Activated CD8-positive, alpha-beta memory T cell treated with anti-CD3 and anti-CD28 coated beads, Interleukin-2, amount 10 ng/mL, durations not matched to agents 7 days and 5 days (primary cell): ENCODE data around the gene USP28. TPM values are rescaled to one million over a fixed set of nuclear protein-coding genes. Genes with fewer than 3 reads are reported as not detected.
A peak's percentile ranks its signal among the peaks of the same experiment; 100 is the strongest.
"Not testable (repeated sequence)": the region's sequence is repeated elsewhere in the genome, so short reads cannot be mapped to it uniquely, and the experiment has no call there.

Experiments used
- ATAC-seq: fragments of 150-1000 bp; cut with Tn5 transposase; one replicate; pipeline ENCODE4 v1.10.0; 2021; ENCODE audit warnings: moderate library complexity
- CTCF ChIA-PET: fragments of 350-600 bp; sonication (Branson Sonifier 250); formaldehyde crosslinking; loops from one replicate; lab custom pipeline; 2021; ENCODE audit warnings: antibody characterized with exemption; lab: Charles Lee
- DNase-seq: peaks from one replicate; pipeline ENCODE4 v3.0.0-alpha.2; 2020
- H3K27ac Mint-ChIP-seq: one replicate; pipeline ENCODE4 v1.8.0; 2021; ENCODE audit warnings: mild to moderate bottlenecking, mixed read lengths
- H3K27me3 Mint-ChIP-seq: one replicate; pipeline ENCODE4 v1.8.0; 2021; ENCODE audit warnings: mixed read lengths
- H3K36me3 Mint-ChIP-seq: one replicate; pipeline ENCODE4 v1.8.0; 2021; ENCODE audit warnings: mild to moderate bottlenecking, mixed read lengths
- H3K4me1 Mint-ChIP-seq: one replicate; pipeline ENCODE4 v1.8.0; 2021; ENCODE audit warnings: mixed read lengths
- H3K4me3 Mint-ChIP-seq: one replicate; pipeline ENCODE4 v1.8.0; 2021; ENCODE audit warnings: mild to moderate bottlenecking, moderate library complexity, mixed read lengths
- H3K9me3 Mint-ChIP-seq: one replicate; pipeline ENCODE4 v1.8.0; 2022; ENCODE audit warnings: low read depth, mixed read lengths
- total RNA-seq, 2 experiments: library from RNA; stranded (reverse); gene quantifications; one replicate each; pipeline ENCODE4 v1.2.3, GENCODE V29; 2021

Gene USP28
- total RNA-seq, 2 experiments from 2014 or later: 50.5 to 65.1 TPM

DNA sequence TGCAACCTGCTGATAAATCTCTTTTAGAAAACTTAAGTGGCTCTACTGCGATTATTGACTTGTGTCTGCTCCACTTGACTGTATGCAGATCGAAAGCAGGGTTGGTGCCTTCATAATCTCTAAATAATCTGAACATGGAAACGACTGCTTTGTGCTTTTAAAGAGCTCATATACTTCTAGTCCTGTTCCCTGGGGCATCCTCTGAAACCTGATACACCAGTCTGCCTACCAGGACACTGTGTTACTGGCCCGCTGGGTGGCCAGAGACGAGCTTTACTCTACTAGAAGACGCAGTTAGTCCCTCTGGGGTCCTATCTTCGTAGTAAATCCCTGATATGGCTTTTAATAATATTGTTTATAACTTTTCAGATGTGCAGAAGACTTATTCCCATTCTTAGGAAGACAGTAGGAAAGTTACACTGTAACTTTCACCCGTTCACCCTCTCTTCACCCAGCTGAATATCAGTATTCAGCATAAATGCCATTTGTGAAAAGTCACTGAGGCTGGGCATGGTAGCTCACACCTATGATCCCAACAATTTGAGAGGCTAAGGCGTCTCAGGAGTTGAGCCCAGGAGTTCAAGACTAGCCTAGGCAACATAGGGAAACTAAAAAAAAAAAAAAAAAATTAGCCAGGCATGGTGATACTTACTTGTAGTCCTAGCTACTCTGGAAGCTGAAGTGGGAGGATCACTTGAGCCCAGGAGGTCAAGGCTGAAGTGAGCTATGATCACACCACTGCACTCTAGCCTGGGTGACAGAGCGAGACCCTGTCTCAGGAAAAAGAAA is 20.2 kb upstream of the USP28 start:
- no peaks in the 10 kb centered on the region for H3K27me3 Mint-ChIP-seq
- H3K4me3 Mint-ChIP-seq: no peak overlapping the region
- CTCF ChIA-PET: interaction anchor here (0.7 to 5.0 kb wide), 28 partner anchors 9 to 394 kb away, joined by 3 to 75 read pairs (median 4); partner anchors contain the start of gene HTR3B
- no peaks in the 10 kb centered on the region for H3K9me3 Mint-ChIP-seq
- H3K36me3 Mint-ChIP-seq: no peaks in the 10 kb centered on the region
- ATAC-seq (no peak), DNase-seq (no peak)
- H3K4me1 Mint-ChIP-seq: peaks cover 6% of the 10 kb centered on the region
- H3K27ac Mint-ChIP-seq: no peak overlapping the region

DNA sequence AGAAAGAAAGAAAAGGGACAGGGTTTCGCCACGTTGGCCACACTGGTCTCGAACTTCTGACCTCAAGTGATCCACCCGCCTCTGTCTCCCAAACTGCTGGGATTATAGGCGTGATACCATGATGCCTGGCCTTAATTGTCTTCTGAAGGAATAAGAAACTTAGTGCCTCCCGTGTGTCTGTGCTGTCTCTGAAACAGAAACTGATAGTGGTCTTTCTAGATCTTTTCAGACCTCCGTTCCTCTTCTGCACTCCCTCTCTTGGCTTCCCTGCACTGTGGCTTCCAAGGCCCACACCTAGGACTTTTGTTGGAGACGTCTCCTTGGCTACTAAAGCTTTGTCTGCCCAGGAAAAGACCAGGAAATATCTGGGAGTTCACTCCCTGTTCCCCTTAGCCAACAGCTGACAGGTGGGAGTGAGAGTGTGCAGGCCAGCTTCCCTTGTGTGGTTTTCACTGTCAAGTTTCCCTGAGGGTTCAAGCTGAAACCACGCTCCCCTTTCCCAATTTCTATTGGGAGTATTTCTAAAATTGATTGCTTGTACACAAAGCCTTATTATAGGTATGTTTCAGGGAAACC is 19.1 kb upstream of the USP28 start:
- no peaks in the 10 kb centered on the region for H3K36me3 Mint-ChIP-seq
- no peak overlapping the region for H3K27ac Mint-ChIP-seq
- ATAC-seq (peak; percentile 71), DNase-seq (no peak)
- H3K4me1 Mint-ChIP-seq: peaks cover 6% of the 10 kb centered on the region
- H3K27me3 Mint-ChIP-seq: no peaks in the 10 kb centered on the region
- CTCF ChIA-PET: interaction anchor here (1.0 to 5.0 kb wide), 4 partner anchors 10 to 366 kb away, joined by 3 to 75 read pairs (median 4); no protein-coding TSS in a partner anchor
- H3K9me3 Mint-ChIP-seq: no peaks in the 10 kb centered on the region
- no peak overlapping the region for H3K4me3 Mint-ChIP-seq

- H3K4me3 Mint-ChIP-seq: no peak overlapping the region
- no peaks in the 10 kb centered on the region for H3K4me1 Mint-ChIP-seq
- CTCF ChIA-PET: interaction anchor here (0.7 to 1.4 kb wide), 3 partner anchors 13 to 1257 kb away, joined by 3 to 4 read pairs (median 3); partner anchors contain the start of gene HTR3B
- H3K36me3 Mint-ChIP-seq: no peaks in the 10 kb centered on the region
- ATAC-seq: no peak
- no peaks in the 10 kb centered on the region for H3K9me3 Mint-ChIP-seq
- H3K27me3 Mint-ChIP-seq: no peaks in the 10 kb centered on the region
- H3K27ac Mint-ChIP-seq: no peak overlapping the region
- DNase-seq: no peak
Measured at GRCh38 chr11:113888848-113889247, 13.5 kb upstream of the USP28 start.

DNA sequence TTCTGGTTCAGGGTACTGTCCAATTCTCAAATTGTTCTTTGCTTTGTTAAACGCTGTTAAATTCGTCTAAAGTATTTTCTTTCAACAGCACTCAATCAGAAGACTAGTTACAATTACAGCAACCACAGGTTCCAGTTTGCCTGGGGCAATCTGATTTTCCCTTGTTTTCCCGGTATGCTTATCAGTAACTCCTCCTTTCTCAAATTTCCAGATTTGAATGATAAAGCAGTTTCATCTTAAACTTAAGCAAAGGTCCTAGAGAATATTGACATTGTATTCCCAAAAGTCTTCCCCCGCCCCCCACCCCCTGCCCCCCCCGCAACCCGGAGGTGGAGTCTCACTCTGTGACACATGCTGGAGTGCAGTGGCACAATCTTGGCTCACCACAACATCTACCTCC is 10.5 kb upstream of the USP28 start:
- Mint-ChIP-seq H3K36me3 (no peaks in the 10 kb centered on the region), H3K27ac (no peak overlapping the region), H3K27me3 (no peaks in the 10 kb centered on the region), H3K4me3 (no peak overlapping the region), H3K9me3 (no peaks in the 10 kb centered on the region), H3K4me1 (no peaks in the 10 kb centered on the region)
- DNase-seq: no peak
- CTCF ChIA-PET: interaction anchor here (1.7 to 1.9 kb wide), 2 partner anchors 10 kb away, joined by 3 to 6 read pairs; no protein-coding TSS in a partner anchor
- ATAC-seq: no peak

DNA sequence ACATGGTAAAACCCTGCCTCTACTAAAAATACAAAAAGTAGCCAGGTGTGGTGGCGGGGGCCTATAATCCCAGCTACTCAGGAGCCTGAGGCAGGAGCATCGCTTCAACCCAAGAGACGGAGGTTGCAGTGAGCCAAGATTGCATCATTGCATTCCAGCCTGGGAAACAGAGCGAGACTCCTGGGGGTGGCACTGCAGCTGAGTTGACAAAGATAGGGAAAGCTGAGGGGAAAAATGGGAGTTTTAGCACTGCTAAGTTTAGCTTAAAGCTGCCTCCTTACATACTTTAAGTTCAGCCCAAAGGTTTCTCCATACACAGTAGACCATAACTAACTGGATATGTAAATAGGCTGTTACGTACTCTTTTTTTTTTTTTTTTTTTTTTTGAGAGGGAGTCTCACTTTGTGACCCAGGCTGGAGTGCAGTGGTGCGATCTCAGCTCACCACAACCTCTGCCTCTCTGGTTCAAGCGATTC is 9.0 kb upstream of the USP28 start:
- CTCF ChIA-PET: interaction anchor here (1.1 to 1.8 kb wide), 3 partner anchors 10 to 377 kb away, joined by 3 to 4 read pairs (median 4); no protein-coding TSS in a partner anchor
- no peak overlapping the region for H3K4me3 Mint-ChIP-seq
- no peaks in the 10 kb centered on the region for H3K9me3 Mint-ChIP-seq
- H3K36me3 Mint-ChIP-seq: no peaks in the 10 kb centered on the region
- no peaks in the 10 kb centered on the region for H3K4me1 Mint-ChIP-seq
- DNase-seq (no peak), ATAC-seq (no peak)
- H3K27me3 Mint-ChIP-seq: no peaks in the 10 kb centered on the region
- H3K27ac Mint-ChIP-seq: no peak overlapping the region

- DNase-seq: no peak
- no peaks in the 10 kb centered on the region for H3K9me3 Mint-ChIP-seq
- no peak overlapping the region for H3K4me3 Mint-ChIP-seq
- H3K27ac Mint-ChIP-seq: no peak overlapping the region
- CTCF ChIA-PET: interaction anchor here (1.0 kb wide), 1 partner anchor 85 kb away, joined by 3 read pairs; no protein-coding TSS in a partner anchor
- H3K27me3 Mint-ChIP-seq: no peaks in the 10 kb centered on the region
- no peak for ATAC-seq
- peaks cover 3% of the 10 kb centered on the region for H3K36me3 Mint-ChIP-seq
- peaks cover 8% of the 10 kb centered on the region for H3K4me1 Mint-ChIP-seq
Measured at GRCh38 chr11:113881856-113882255, 6.5 kb upstream of the USP28 start.

- no peak for DNase-seq
- no peak overlapping the region for H3K4me3 Mint-ChIP-seq
- ATAC-seq: no peak
- H3K4me1 Mint-ChIP-seq: peaks cover 17% of the 10 kb centered on the region
- no peaks in the 10 kb centered on the region for H3K9me3 Mint-ChIP-seq
- peaks cover 3% of the 10 kb centered on the region for H3K36me3 Mint-ChIP-seq
- CTCF ChIA-PET: no interaction called here
- no peaks in the 10 kb centered on the region for H3K27me3 Mint-ChIP-seq
- H3K27ac Mint-ChIP-seq: no peak overlapping the region
Measured at GRCh38 chr11:113880971-113881370, 5.6 kb upstream of the USP28 start.

DNA sequence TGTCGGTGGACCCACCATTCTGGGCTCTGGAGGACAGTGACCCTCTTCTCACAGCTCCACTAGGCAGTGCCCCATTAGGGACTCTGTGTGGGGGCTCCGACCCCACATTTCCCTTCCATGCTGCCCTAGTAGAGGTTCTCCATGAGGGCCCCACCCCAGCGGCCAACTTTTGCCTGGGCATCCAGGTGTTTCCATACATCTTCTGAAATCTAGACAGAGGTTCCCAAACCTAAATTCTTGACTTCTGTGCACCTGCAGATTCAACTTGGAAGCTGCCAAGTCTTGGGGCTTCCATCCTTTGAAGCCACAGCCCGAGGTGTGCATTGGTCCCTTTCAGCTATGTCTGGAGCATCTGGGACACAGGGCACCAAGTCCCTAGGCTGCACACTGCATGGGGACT is 4.1 kb upstream of the USP28 start:
- not testable (repeated sequence) for H3K36me3 Mint-ChIP-seq, DNase-seq, H3K4me3 Mint-ChIP-seq, ATAC-seq, H3K27me3 Mint-ChIP-seq, H3K9me3 Mint-ChIP-seq, H3K27ac Mint-ChIP-seq
- CTCF ChIA-PET: interaction anchor here (1.2 kb wide), 1 partner anchor 11 kb away, joined by 3 read pairs; no protein-coding TSS in a partner anchor
- peaks cover 22% of the 10 kb centered on the region for H3K4me1 Mint-ChIP-seq

DNA sequence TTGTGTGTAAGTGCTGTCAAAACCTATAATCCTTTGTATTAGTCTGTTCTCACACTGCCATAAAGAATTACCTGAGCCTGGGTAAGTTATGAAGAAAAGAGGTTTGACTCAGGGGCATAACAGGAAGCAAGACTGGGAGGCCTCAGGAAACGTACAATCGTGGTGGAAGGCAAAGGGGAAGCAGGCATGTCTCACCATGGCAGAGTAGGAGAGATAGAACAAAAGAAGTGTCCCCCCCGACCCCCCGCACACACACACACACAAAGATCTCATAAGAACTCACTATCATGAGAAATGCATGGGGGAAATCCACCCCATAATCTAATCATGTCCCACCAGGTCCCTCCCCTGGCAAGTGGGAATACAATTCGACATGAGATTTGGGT is 2.3 kb upstream of the USP28 start:
- ATAC-seq (no peak), DNase-seq (no peak)
- Mint-ChIP-seq H3K27ac (peak overlapping the region; percentile 62), H3K4me3 (no peak overlapping the region), H3K4me1 (peaks cover 39% of the 10 kb centered on the region), H3K9me3 (no peaks in the 10 kb centered on the region), H3K27me3 (no peaks in the 10 kb centered on the region), H3K36me3 (peaks cover 17% of the 10 kb centered on the region)
- CTCF ChIA-PET: no interaction called here

DNA sequence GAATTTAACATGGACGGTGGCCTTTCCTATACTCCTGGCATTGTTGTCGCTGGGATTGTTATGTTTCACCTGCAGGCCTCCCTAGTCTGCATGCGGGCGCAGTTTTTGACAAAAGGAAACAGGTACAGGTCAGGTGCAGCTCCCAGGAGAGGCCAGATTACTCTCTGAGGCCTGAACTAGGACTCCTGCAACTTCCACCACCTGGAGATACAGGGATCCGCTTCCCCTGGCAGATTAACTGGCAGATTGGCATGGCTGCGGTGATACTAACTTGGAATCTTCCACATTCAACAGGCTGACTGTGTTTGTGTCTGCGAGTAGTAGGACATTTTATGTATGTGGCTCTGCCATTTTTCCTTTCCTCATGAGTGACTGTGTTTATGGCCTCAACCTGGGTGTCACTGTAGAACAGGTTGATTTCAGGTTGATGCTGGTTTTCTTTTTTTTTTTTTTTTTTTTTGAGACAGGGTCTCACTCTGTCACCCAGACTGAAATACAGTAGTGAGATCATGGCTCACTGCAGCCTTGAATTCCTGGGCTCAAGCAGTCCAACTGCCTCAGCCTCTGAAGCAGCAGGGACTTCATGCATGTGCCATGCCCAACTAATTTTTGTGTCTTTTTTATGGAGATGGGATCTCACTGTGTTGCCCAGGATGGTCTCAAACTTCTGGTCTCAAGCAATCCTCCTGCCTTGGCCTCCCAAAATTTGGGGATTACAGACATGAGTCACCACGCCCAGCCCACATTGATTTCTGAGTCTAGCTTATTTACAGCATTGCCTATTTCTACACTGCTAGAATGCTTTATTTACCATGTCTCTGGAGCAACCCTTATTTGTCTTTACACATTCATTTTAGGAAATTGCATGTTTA is 1.7 kb upstream of the USP28 start:
- no peak for ATAC-seq
- CTCF ChIA-PET: interaction anchor here (0.9 to 1.3 kb wide), 2 partner anchors 17 to 19 kb away, joined by 4 read pairs; no protein-coding TSS in a partner anchor
- Mint-ChIP-seq H3K36me3 (peaks cover 19% of the 10 kb centered on the region), H3K4me3 (peak overlapping the region; percentile 88), H3K27ac (peak overlapping the region; percentile 93), H3K27me3 (no peaks in the 10 kb centered on the region), H3K4me1 (peaks cover 43% of the 10 kb centered on the region), H3K9me3 (no peaks in the 10 kb centered on the region)
- DNase-seq: no peak

GRCh38 chr11:113876074-113876797 is 864 bp upstream of the USP28 start:
- peak overlapping the region; percentile 88 for H3K4me3 Mint-ChIP-seq
- ATAC-seq (peak; percentile 1), DNase-seq (no peak)
- H3K36me3 Mint-ChIP-seq: peaks cover 23% of the 10 kb centered on the region
- CTCF ChIA-PET: interaction anchor here (0.7 to 1.3 kb wide), 5 partner anchors 11 to 386 kb away, joined by 3 to 4 read pairs (median 4); no protein-coding TSS in a partner anchor
- peak overlapping the region; percentile 93 for H3K27ac Mint-ChIP-seq
- peaks cover 45% of the 10 kb centered on the region for H3K4me1 Mint-ChIP-seq
- no peaks in the 10 kb centered on the region for H3K27me3 Mint-ChIP-seq
- no peaks in the 10 kb centered on the region for H3K9me3 Mint-ChIP-seq

- Mint-ChIP-seq H3K27me3 (no peaks in the 10 kb centered on the region), H3K9me3 (no peaks in the 10 kb centered on the region), H3K36me3 (peaks cover 27% of the 10 kb centered on the region), H3K4me1 (peaks cover 52% of the 10 kb centered on the region), H3K4me3 (peak overlapping the region; percentile 88), H3K27ac (peak overlapping the region; percentile 78)
- CTCF ChIA-PET: interaction anchor here (0.7 to 1.3 kb wide), 6 partner anchors 9 to 101 kb away, joined by 3 to 4 read pairs (median 3); partner anchors contain the start of gene ZW10
- ATAC-seq (no peak), DNase-seq (no peak)
Measured at GRCh38 chr11:113874581-113875233, 665 bp downstream of the USP28 start.
